Neural crest cell (in vitro differentiated cells): ENCODE results near the gene SLC27A1. TPM values are rescaled to one million over a fixed set of nuclear protein-coding genes. Genes with fewer than 3 reads are reported as not detected.
"Not testable (repeated sequence)": the region's sequence is repeated elsewhere in the genome, so short reads cannot be mapped to it uniquely, and the experiment has no call there.

Experiments
- DNase-seq: peaks from one replicate; pipeline ENCODE4 v3.0.0; 2021; ENCODE audit warnings: low read depth, mixed read lengths, low spot score
- H3K27ac Mint-ChIP-seq: one replicate; pipeline ENCODE4 v1.8.0; 2021; ENCODE audit warnings: mild to moderate bottlenecking, mixed read lengths; ENCODE audit not compliant: unreplicated experiment
- H3K27me3 Mint-ChIP-seq: 2 replicates; pipeline ENCODE4 v1.8.0; 2021; ENCODE audit warnings: low read depth, mild to moderate bottlenecking, mixed read lengths
- H3K36me3 Mint-ChIP-seq: 2 replicates; pipeline ENCODE4 v1.8.0; 2021; ENCODE audit warnings: low read depth, mild to moderate bottlenecking, mixed read lengths
- H3K4me1 Mint-ChIP-seq: 2 replicates; pipeline ENCODE4 v1.8.0; 2021; ENCODE audit warnings: mixed read lengths
- H3K4me3 Mint-ChIP-seq: one replicate; pipeline ENCODE4 v1.8.0; 2021; ENCODE audit warnings: mild to moderate bottlenecking, mixed read lengths
- H3K9me3 Mint-ChIP-seq: 2 replicates; pipeline ENCODE4 v1.8.0; 2021; ENCODE audit warnings: mixed read lengths
- total RNA-seq: library from RNA; stranded (reverse); gene quantifications from 2 replicates; pipeline ENCODE4 v1.2.1, GENCODE V29; 2021
- TF ChIP-seq, protein P1 (sequence below): fragments of 200-600 bp; sonication (generic); conservative IDR thresholded peaks from 2 replicates; pipeline ENCODE4 v1.5.0; 2021; ENCODE audit warnings: antibody characterized with exemption, mild to moderate bottlenecking

The SLC27A1 gene
- total RNA-seq, 1 donor from 2014 or later = 17.4 TPM

DNA sequence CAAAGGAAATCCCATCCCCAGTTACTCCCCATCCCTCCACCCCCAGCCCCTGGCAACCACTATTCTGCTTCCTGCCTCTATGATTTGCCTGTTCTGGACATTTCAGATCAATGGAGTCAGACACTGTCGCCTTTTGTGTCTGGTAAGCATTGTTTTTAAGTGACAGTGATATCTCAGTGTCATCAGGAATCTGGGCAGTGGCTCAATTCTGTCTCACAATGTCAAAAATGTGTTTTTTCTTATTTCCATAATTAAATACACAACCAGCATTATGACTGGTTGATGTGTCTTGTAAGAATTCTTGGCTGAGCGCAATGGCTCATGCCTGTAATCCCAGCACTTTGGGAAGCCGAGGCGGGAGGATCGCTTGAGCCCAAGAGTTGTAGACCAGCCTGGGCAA is 21.0 kb downstream of the SLC27A1 start:
- H3K27ac Mint-ChIP-seq = peak overlapping the region; percentile 19
- H3K36me3 Mint-ChIP-seq = peaks cover 2% of the 10 kb centered on the region
- TF ChIP-seq, protein P1, sequence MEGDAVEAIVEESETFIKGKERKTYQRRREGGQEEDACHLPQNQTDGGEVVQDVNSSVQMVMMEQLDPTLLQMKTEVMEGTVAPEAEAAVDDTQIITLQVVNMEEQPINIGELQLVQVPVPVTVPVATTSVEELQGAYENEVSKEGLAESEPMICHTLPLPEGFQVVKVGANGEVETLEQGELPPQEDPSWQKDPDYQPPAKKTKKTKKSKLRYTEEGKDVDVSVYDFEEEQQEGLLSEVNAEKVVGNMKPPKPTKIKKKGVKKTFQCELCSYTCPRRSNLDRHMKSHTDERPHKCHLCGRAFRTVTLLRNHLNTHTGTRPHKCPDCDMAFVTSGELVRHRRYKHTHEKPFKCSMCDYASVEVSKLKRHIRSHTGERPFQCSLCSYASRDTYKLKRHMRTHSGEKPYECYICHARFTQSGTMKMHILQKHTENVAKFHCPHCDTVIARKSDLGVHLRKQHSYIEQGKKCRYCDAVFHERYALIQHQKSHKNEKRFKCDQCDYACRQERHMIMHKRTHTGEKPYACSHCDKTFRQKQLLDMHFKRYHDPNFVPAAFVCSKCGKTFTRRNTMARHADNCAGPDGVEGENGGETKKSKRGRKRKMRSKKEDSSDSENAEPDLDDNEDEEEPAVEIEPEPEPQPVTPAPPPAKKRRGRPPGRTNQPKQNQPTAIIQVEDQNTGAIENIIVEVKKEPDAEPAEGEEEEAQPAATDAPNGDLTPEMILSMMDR = no peak
- no peaks in the 10 kb centered on the region for H3K27me3 Mint-ChIP-seq
- H3K4me3 Mint-ChIP-seq = no peak overlapping the region
- peaks cover 30% of the 10 kb centered on the region for H3K4me1 Mint-ChIP-seq
- H3K9me3 Mint-ChIP-seq = no peaks in the 10 kb centered on the region
- DNase-seq = no peak

DNA sequence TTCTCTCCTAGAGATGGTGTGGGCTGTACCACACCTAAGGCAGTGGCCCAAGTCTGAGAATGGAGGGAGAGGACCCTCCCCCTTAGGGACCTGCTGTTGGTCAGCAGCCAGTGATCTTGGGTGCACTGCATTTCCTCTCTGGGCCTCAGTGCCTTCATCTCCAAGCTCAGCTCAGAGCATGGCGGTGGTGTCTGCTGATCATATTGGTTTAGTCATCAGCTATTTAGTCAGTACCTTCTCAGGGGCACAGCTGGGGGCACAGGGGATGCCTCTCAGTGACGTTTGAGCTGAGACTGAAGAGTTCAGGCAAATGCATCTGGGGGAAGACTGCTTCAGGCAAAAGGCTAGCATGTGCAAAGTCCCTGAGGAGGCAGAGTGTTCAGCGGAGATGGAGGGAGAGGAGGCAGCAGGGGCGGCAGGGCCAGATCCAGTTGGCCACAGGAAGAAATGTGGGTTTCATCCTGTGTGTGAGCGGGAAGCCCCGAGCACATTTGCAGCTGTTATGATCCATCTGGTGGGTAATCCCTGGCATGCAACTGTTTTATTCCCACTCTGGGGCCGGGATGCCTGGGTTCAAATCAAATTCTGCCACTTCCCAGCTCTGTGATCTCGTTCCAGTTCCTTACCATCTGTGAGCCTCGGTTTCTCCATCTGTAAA is 25.4 kb downstream of the SLC27A1 start:
- no peaks in the 10 kb centered on the region for H3K36me3 Mint-ChIP-seq
- TF ChIP-seq, protein P1 = no peak
- H3K4me3 Mint-ChIP-seq = no peak overlapping the region
- H3K27ac Mint-ChIP-seq = no peak overlapping the region
- H3K4me1 Mint-ChIP-seq = peaks cover 41% of the 10 kb centered on the region
- H3K27me3 Mint-ChIP-seq = no peaks in the 10 kb centered on the region
- no peaks in the 10 kb centered on the region for H3K9me3 Mint-ChIP-seq
- DNase-seq = no peak

DNA sequence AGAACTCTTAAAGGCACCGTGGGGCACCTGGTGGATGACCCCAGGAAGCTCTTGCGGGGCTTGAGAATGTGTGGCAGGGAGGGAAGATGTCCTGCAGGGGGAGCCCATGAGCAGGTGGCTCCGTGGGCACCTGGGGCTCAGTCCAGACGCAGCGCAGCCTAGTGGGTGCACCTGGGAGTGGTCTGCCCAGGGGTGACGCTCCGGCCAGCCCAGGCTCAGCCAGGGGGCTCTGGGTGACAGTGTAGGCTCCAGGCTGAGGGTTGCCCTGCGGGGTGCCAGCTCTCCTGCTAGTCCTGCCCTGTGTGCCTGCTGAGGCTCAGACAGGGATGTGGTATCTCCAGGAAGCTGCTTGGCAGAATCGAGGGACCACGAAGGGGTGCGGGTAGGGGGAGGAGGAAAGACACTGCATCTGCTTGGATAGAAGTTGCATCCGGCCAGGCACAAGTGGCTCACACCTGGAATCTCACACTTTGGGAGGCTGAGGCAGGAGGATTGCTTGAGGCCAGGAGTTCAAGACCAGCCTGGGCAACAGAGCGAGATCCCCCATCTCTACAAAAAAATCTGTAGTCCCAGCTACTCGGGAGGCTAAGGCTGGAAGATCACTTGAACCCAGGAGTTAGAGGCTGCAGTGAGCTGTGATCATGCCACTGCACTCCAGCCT is 26.1 kb downstream of the SLC27A1 start:
- no peak overlapping the region for H3K27ac Mint-ChIP-seq
- no peaks in the 10 kb centered on the region for H3K36me3 Mint-ChIP-seq
- no peaks in the 10 kb centered on the region for H3K27me3 Mint-ChIP-seq
- DNase-seq = peak; percentile 66
- TF ChIP-seq, protein P1 = peak; percentile 78
- H3K4me1 Mint-ChIP-seq = peaks cover 38% of the 10 kb centered on the region
- H3K4me3 Mint-ChIP-seq = no peak overlapping the region
- no peaks in the 10 kb centered on the region for H3K9me3 Mint-ChIP-seq

DNA sequence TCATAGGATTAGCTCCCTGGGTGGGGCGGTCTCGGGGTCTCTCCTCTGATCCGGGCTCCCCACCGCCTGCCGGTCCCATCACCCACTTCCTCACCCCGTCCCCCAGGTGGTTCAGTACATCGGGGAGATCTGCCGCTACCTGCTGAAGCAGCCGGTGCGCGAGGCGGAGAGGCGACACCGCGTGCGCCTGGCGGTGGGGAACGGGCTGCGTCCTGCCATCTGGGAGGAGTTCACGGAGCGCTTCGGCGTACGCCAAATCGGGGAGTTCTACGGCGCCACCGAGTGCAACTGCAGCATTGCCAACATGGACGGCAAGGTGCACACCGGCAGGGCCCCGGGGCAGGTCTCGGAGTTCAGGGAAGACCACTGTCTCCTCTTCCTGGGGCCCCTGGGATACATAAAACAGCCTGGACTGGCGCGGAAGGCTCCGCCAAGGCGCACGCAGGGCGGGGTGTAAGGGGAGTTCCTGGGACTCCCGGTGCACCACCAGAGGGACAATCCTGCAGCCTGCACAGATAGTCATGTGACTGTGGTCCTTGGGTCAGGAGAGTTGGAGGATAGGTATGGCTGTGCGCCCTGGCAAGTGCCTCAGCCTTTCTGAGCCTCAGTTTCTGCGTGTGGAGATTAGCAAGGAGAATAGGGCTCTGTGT is 26.9 kb downstream of the SLC27A1 start:
- Mint-ChIP-seq H3K9me3 (no peaks in the 10 kb centered on the region), H3K27ac (no peak overlapping the region), H3K27me3 (no peaks in the 10 kb centered on the region), H3K36me3 (no peaks in the 10 kb centered on the region), H3K4me3 (no peak overlapping the region), H3K4me1 (peaks cover 33% of the 10 kb centered on the region)
- DNase-seq = no peak
- TF ChIP-seq, protein P1 = no peak

DNA sequence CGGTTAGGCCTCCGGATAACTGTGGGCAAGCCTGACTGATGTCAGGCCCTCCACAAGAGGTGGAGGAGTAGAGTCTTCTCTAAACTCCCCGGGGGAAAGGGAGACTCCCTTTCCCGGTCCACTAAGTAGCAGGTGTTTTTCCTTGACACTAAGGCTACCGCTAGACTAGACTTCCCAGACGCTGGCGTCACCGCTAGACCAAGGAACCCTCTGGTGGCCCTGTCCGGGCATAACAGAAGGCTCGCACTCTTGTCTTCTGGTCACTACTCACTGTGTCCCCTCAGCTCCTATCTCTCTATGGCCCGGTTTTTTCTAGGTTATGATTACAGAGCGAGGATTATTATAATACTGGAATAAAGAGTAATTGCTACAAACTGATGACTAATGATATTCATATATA is 28.7 kb downstream of the SLC27A1 start:
- TF ChIP-seq, protein P1 = peak; percentile 39
- not testable (repeated sequence) for DNase-seq, H3K36me3 Mint-ChIP-seq, H3K9me3 Mint-ChIP-seq, H3K27me3 Mint-ChIP-seq
- H3K4me1 Mint-ChIP-seq = peaks cover 33% of the 10 kb centered on the region
- H3K27ac Mint-ChIP-seq = peak overlapping the region; percentile 99
- H3K4me3 Mint-ChIP-seq = peak overlapping the region; percentile 25
